H1 (cell line): ENCODE measurements around the gene JAM2. TPM values are rescaled to one million over a fixed set of nuclear protein-coding genes. Genes with fewer than 3 reads are reported as not detected.

ENCODE experiments used
- CTCF ChIA-PET: fragments of 300-600 bp; sonication (Branson Sonifier 250); formaldehyde crosslinking; loops from one replicate; lab custom pipeline; 2021; ENCODE audit not compliant: partially characterized antibody; lab: Charles Lee
- POLR2A ChIA-PET: fragments of 300-600 bp; sonication (Branson Sonifier 250); formaldehyde crosslinking; loops from one replicate; lab custom pipeline; 2021; ENCODE audit warnings: inconsistent platforms; ENCODE audit not compliant: partially characterized antibody; lab: Charles Lee
- DNase-seq, 2 experiments: peaks; one replicate each; pipeline versions ENCODE4 v3.0.0 to v3.0.0-alpha.2; 2010 to 2022; ENCODE audit warnings: low spot score in 2 of 2, low read depth in 1 of 2, mixed read lengths in 1 of 2
- FAIRE-seq: peaks from 2 replicates; lab custom pipeline; 2011; peaks lifted over from hg19 to GRCh38; lab: Jason Lieb, UNC
- H2AFZ ChIP-seq: 2 replicates; pipeline ENCODE4 v1.8.1; 2012; ENCODE audit warnings: low read length, inconsistent platforms
- H2AK5ac ChIP-seq: 2 replicates; pipeline ENCODE4 v1.6.1; 2013; ENCODE audit warnings: low read depth, low read length
- H2BK120ac ChIP-seq: replicated peaks from 2 replicates; pipeline ENCODE3; 2013; ENCODE audit warnings: low read depth, low read length, inconsistent platforms
- H2BK12ac ChIP-seq: 2 replicates; pipeline ENCODE4 v1.6.1; 2013; ENCODE audit warnings: low read depth, low read length
- H2BK15ac ChIP-seq: 2 replicates; pipeline ENCODE4 v1.6.1; 2013; ENCODE audit warnings: low read length
- H2BK20ac ChIP-seq: 2 replicates; pipeline ENCODE4 v1.6.1; 2013; ENCODE audit warnings: low read length
- H2BK5ac ChIP-seq: 2 replicates; pipeline ENCODE4 v1.6.1; 2013; ENCODE audit warnings: low read depth, low read length
- H3K14ac ChIP-seq: 2 replicates; pipeline ENCODE4 v1.6.1; 2013; ENCODE audit warnings: inconsistent platforms; ENCODE audit not compliant: insufficient read length
- H3K18ac ChIP-seq: 2 replicates; pipeline ENCODE4 v1.6.1; 2013; ENCODE audit warnings: low read length; ENCODE audit errors: extremely low read depth
- H3K23ac ChIP-seq: 2 replicates; pipeline ENCODE4 v1.6.1; 2013; ENCODE audit warnings: inconsistent platforms; ENCODE audit not compliant: insufficient read length
- H3K23me2 ChIP-seq: 2 replicates; pipeline ENCODE4 v1.6.1; 2013; ENCODE audit warnings: low read depth, low read length
- H3K27ac ChIP-seq: 2 replicates; pipeline ENCODE4 v1.6.1; 2011; ENCODE audit warnings: low read depth, low read length, inconsistent platforms
- H3K27me3 ChIP-seq, 4 experiments: replicated peaks in 1 of 4; 1 replicate in 1 of 4; 2 replicates in 3 of 4; pipeline versions ENCODE4 v1.6.1 to v1.8.1; 2011 to 2013; ENCODE audit warnings: low read length in 3 of 4, mild to moderate bottlenecking in 3 of 4, inconsistent platforms in 2 of 4, mixed read lengths in 2 of 4, moderate library complexity in 1 of 4; ENCODE audit not compliant: control insufficient read depth in 3 of 4, insufficient read depth in 3 of 4; ENCODE audit errors: extremely low read depth in 1 of 4
- H3K36me3 ChIP-seq, 4 experiments: 2 replicates each; pipeline versions ENCODE4 v1.6.1 to v1.8.1; 2011 to 2013; ENCODE audit warnings: mild to moderate bottlenecking in 4 of 4, low read length in 3 of 4, moderate library complexity in 2 of 4, control low read depth in 1 of 4, inconsistent platforms in 1 of 4; ENCODE audit not compliant: insufficient read depth in 4 of 4, control insufficient read depth in 2 of 4
- H3K4ac ChIP-seq: replicated peaks from 2 replicates; pipeline ENCODE3; 2013; ENCODE audit warnings: low read length, low read depth, mixed read lengths, inconsistent platforms; ENCODE audit not compliant: insufficient read length
- H3K4me1 ChIP-seq, 4 experiments: replicated peaks in 1 of 4; 1 replicate in 1 of 4; 2 replicates in 3 of 4; pipeline versions ENCODE4 v1.6.1 to v1.8.1; 2011 to 2013; ENCODE audit warnings: low read length in 3 of 4, inconsistent platforms in 2 of 4, mixed read lengths in 1 of 4; ENCODE audit not compliant: insufficient read depth in 4 of 4, control insufficient read depth in 3 of 4
- H3K4me2 ChIP-seq, 2 experiments: 2 replicates each; pipeline versions ENCODE4 v1.6.1 to v1.8.1; 2011 to 2013; ENCODE audit warnings: low read depth in 2 of 2, low read length in 2 of 2, control low read depth in 1 of 2, inconsistent platforms in 1 of 2, mild to moderate bottlenecking in 1 of 2; ENCODE audit not compliant: insufficient read depth in 1 of 2
- H3K4me3 ChIP-seq, 4 experiments: fragments of 200-600, 300-600 bp in 1 of 4; sonication (generic), shearing (Covaris generic), sonication (Bioruptor Twin) in 1 of 4; 2 replicates each; pipeline versions ENCODE4 v1.5.1 to v1.8.1; 2011 to 2016; ENCODE audit warnings: low read length in 4 of 4, low read depth in 3 of 4, control low read depth in 2 of 4, inconsistent platforms in 2 of 4, mild to moderate bottlenecking in 2 of 4, mixed read lengths in 1 of 4, moderate library complexity in 1 of 4; ENCODE audit not compliant: insufficient read depth in 2 of 4; ENCODE audit errors: extremely low read depth in 1 of 4
- H3K56ac ChIP-seq: replicated peaks from 2 replicates; pipeline ENCODE3; 2013; ENCODE audit warnings: low read depth, mild to moderate bottlenecking, mixed read lengths, low read length, inconsistent platforms; ENCODE audit not compliant: insufficient read length
- H3K79me1 ChIP-seq: 2 replicates; pipeline ENCODE4 v1.6.1; 2013; ENCODE audit warnings: low read depth, low read length, control low read depth
- H3K79me2 ChIP-seq, 2 experiments: 2 replicates each; pipeline versions ENCODE4 v1.6.1 to v1.8.1; 2012 to 2013; ENCODE audit warnings: low read length in 2 of 2, mild to moderate bottlenecking in 2 of 2, inconsistent platforms in 1 of 2; ENCODE audit not compliant: insufficient read depth in 2 of 2, control insufficient read depth in 1 of 2
- H3K9ac ChIP-seq, 4 experiments: replicated peaks in 1 of 4; 1 replicate in 1 of 4; 2 replicates in 3 of 4; pipeline versions ENCODE4 v1.6.1 to v1.8.1; 2011 to 2013; ENCODE audit warnings: low read depth in 3 of 4, low read length in 3 of 4, control low read depth in 2 of 4, mild to moderate bottlenecking in 2 of 4, moderate library complexity in 2 of 4, inconsistent platforms in 1 of 4; ENCODE audit errors: extremely low read depth in 1 of 4
- H3K9me3 ChIP-seq, 2 experiments: 2 replicates each; pipeline versions ENCODE4 v1.6.1 to v1.8.1; 2012 to 2013; ENCODE audit warnings: mild to moderate bottlenecking in 2 of 2, moderate library complexity in 2 of 2, control low read depth in 1 of 2, inconsistent platforms in 1 of 2, low read depth in 1 of 2, low read length in 1 of 2, mixed read lengths in 1 of 2; ENCODE audit not compliant: insufficient read depth in 2 of 2
- H4K20me1 ChIP-seq, 2 experiments: replicated peaks in 1 of 2; 2 replicates each; pipeline versions ENCODE3 to v1.8.1; 2011 to 2013; ENCODE audit warnings: inconsistent platforms in 2 of 2, low read length in 2 of 2, mild to moderate bottlenecking in 1 of 2; ENCODE audit not compliant: insufficient read depth in 2 of 2, control insufficient read depth in 1 of 2
- H4K5ac ChIP-seq: 2 replicates; pipeline ENCODE4 v1.6.1; 2013; ENCODE audit warnings: low read length, low read depth, mixed read lengths, inconsistent platforms; ENCODE audit not compliant: insufficient read length
- H4K8ac ChIP-seq: 2 replicates; pipeline ENCODE4 v1.8.0; 2013; ENCODE audit warnings: mild to moderate bottlenecking, moderate library complexity, low read length, inconsistent platforms; ENCODE audit not compliant: insufficient read depth; ENCODE audit errors: extremely low read depth
- H4K91ac ChIP-seq: replicated peaks from 2 replicates; pipeline ENCODE3; 2013; ENCODE audit warnings: low read length, mixed read lengths, inconsistent platforms; ENCODE audit not compliant: insufficient read length
- BACH1 ChIP-seq: IDR thresholded peaks from 2 replicates; pipeline ENCODE4 v1.6.1; 2012; ENCODE audit warnings: low read length, improper control_type of control experiment
- BRCA1 ChIP-seq: IDR thresholded peaks from 2 replicates; pipeline ENCODE4 v1.6.1; 2012; ENCODE audit warnings: low read depth, low read length, improper control_type of control experiment
- CBX8 ChIP-seq: fragments of 300-800, 300-1000 bp; sonication (generic); IDR thresholded peaks from 2 replicates; pipeline ENCODE4 v1.7.1; 2016; ENCODE audit warnings: low read depth, low read length, borderline replicate concordance
- JUND ChIP-seq: IDR thresholded peaks from 2 replicates; pipeline ENCODE4 v1.6.1; 2011; ENCODE audit warnings: mild to moderate bottlenecking, improper control_type of control experiment, low read length
- KDM1A ChIP-seq: fragments of 200-600, 300-600 bp; sonication (generic); IDR thresholded peaks from 2 replicates; pipeline ENCODE4 v1.7.1; 2016; ENCODE audit warnings: mild to moderate bottlenecking, low read length, borderline replicate concordance
- NRF1 ChIP-seq: IDR thresholded peaks from 2 replicates; pipeline ENCODE4 v1.6.1; 2011; ENCODE audit warnings: mild to moderate bottlenecking, low read depth, low read length, improper control_type of control experiment
- SP1 ChIP-seq: IDR thresholded peaks from 2 replicates; pipeline ENCODE4 v1.6.1; 2011; ENCODE audit warnings: low read depth, low read length
- SRF ChIP-seq: IDR thresholded peaks from 2 replicates; pipeline ENCODE4 v1.6.1; 2011; ENCODE audit warnings: mild to moderate bottlenecking, low read depth, low read length, moderate library complexity
- SUZ12 ChIP-seq: fragments of 200-600 bp; sonication (generic); IDR thresholded peaks from 2 replicates; pipeline ENCODE4 v1.6.1; 2012; ENCODE audit warnings: mild to moderate bottlenecking, inconsistent platforms, low read length, moderate library complexity, mixed read lengths
- TAF7 ChIP-seq: optimal IDR thresholded peaks from 2 replicates; pipeline ENCODE3; 2011; ENCODE audit warnings: low read depth, mild to moderate bottlenecking, inconsistent platforms, low read length, moderate library complexity, borderline replicate concordance
- ZNF274 ChIP-seq: IDR thresholded peaks from 2 replicates; pipeline ENCODE4 v1.7.0; 2012; ENCODE audit warnings: low read length, borderline replicate concordance; ENCODE audit errors: extremely low read depth
- WGBS, 2 experiments: shearing (Covaris generic) in 1 of 2; methylation state at CpG; one replicate each; pipeline versions ENCODE4 v1.1.6 to v1.1.7; 2013 to 2015; ENCODE audit warnings: low lambda C conversion rate in 2 of 2, mixed read lengths in 2 of 2, inconsistent platforms in 1 of 2, low coverage in 1 of 2, missing lambda C conversion rate in 1 of 2; ENCODE audit not compliant: insufficient replicate concordance in 2 of 2, insufficient coverage in 1 of 2, insufficient read length in 1 of 2; ENCODE audit errors: extremely low coverage in 1 of 2, missing lambda C conversion rate in 1 of 2; 5-methylcytosine and 5-hydroxymethylcytosine counted together
- polyA plus RNA-seq, 7 experiments: library from polyadenylated mRNA; depleted of rRNA in 3 of 7; stranded (reverse) in 5 of 7; unstranded in 2 of 7; fragments of >200 nt in 5 of 7; fragments of 200-250 nt in 2 of 7; gene quantifications; 1 replicate in 5 of 7; 2 replicates in 1 of 7; 4 replicates in 1 of 7; pipeline versions ENCODE4 v1.2.1 to v1.2.3, GENCODE V29; 2011 to 2013; ENCODE audit warnings: missing spikeins in 2 of 7, mixed read lengths in 2 of 7
- total RNA-seq: library from RNA; stranded (reverse); fragmentation: NEBNext Ultra II Directional; extraction: Animal tissue kit (Norgen Biotek cat#: 25700); gene quantifications from 2 replicates; pipeline ENCODE4 v1.2.1, GENCODE V29; 2021
- TF ChIP-seq, protein P1 (sequence below): IDR thresholded peaks from 2 replicates; pipeline ENCODE4 v1.6.1; 2012; ENCODE audit warnings: low read length, inconsistent platforms
- TF ChIP-seq, protein P2 (sequence below): IDR thresholded peaks from 2 replicates; pipeline ENCODE4 v1.6.1; 2012; ENCODE audit warnings: inconsistent platforms

Gene JAM2
- total and polyA plus RNA-seq, 2 of the 8 experiments (the other 6 are each of a cell fraction or from before 2014, with no cell fraction given): 4.9 to 9.5 TPM

DNA sequence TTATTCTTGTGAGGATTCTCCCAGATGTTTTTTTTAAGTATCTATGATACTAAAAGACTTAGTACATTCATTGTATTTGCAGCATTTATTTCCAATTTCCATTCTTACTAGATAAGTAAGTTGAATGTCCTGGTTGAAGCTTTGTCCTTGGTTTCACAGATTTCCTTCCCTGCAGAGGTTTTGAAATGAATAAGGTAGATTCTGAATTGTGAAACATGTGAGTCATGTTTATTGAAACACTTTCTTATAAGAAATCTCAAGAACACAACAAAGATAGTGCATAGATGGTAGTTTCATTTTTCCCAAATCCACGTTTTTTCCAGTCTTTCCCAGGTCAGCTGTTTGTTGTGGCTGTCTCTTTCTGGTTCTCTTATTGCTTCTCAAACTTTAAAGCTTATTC lies 120.5 kb downstream of the JAM2 start:
- Histone ChIP-seq H3K4me3 (no peak overlapping the region), H3K56ac (no peak overlapping the region), H2BK15ac (no peak overlapping the region), H3K79me2 (no peaks in the 10 kb centered on the region), H3K4me1 (no peaks in the 10 kb centered on the region), H2BK120ac (no peak overlapping the region), H2AK5ac (no peak overlapping the region), H4K91ac (no peak overlapping the region), H4K5ac (no peak overlapping the region), H3K4me2 (no peak overlapping the region), H3K23me2 (no peaks in the 10 kb centered on the region), H3K4ac (no peak overlapping the region), H2BK12ac (no peak overlapping the region), H3K36me3 (peaks cover 4 to 47% (median 20%) of the 10 kb centered on the region in 4 experiments), H3K18ac (no peak overlapping the region), H3K14ac (no peak overlapping the region), H3K23ac (no peak overlapping the region), H3K27ac (no peak overlapping the region), H2BK20ac (no peak overlapping the region), H4K20me1 (no peaks in the 10 kb centered on the region), H2BK5ac (no peak overlapping the region), H2AFZ (no peak overlapping the region), H3K79me1 (peaks cover 2% of the 10 kb centered on the region; the same call in 1 of the 2 replicates), H3K9me3 (no peaks in the 10 kb centered on the region), H3K9ac (no peak overlapping the region), H4K8ac (no peak overlapping the region), H3K27me3 (peaks cover 0 to 1% (median 0%) of the 10 kb centered on the region in 4 experiments; a peak in 1 of 7 replicates)
- ChIA-PET CTCF (interaction anchor here (0.9 kb wide), 2 partner anchors 17 to 40 kb away, joined by 3 read pairs; no protein-coding TSS in a partner anchor), POLR2A (no interaction called here)
- 80% methylated on average over 1 of the region's 1 CpG; no CpG with 5 or more reads in 1 of the 2 experiments for WGBS, 2 experiments
- DNase-seq: no peak
- no peak for FAIRE-seq
- TF ChIP-seq TAF7 (no peak), KDM1A (no peak), SUZ12 (no peak), CBX8 (no peak), SRF (no peak), JUND (no peak), ZNF274 (no peak), BRCA1 (no peak), SP1 (no peak), NRF1 (no peak), BACH1 (no peak)
- TF ChIP-seq, protein P1, sequence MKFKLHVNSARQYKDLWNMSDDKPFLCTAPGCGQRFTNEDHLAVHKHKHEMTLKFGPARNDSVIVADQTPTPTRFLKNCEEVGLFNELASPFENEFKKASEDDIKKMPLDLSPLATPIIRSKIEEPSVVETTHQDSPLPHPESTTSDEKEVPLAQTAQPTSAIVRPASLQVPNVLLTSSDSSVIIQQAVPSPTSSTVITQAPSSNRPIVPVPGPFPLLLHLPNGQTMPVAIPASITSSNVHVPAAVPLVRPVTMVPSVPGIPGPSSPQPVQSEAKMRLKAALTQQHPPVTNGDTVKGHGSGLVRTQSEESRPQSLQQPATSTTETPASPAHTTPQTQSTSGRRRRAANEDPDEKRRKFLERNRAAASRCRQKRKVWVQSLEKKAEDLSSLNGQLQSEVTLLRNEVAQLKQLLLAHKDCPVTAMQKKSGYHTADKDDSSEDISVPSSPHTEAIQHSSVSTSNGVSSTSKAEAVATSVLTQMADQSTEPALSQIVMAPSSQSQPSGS: no peak
- TF ChIP-seq, protein P2, sequence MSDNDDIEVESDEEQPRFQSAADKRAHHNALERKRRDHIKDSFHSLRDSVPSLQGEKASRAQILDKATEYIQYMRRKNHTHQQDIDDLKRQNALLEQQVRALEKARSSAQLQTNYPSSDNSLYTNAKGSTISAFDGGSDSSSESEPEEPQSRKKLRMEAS: no peak
